Urinary bladder (tissue), 4 donors: Measurements from ENCODE around the gene ELK4. TPM values are rescaled to one million over a fixed set of nuclear protein-coding genes. Genes with fewer than 3 reads are reported as not detected.

Source experiments
- DNase-seq: peaks from one replicate; pipeline ENCODE4 v3.0.0-alpha.2; 2015; ENCODE audit errors: extremely low spot score
- H3K27ac ChIP-seq: one replicate; pipeline ENCODE4 v1.5.1; 2013; ENCODE audit warnings: low read depth, mild to moderate bottlenecking, moderate library complexity
- H3K36me3 ChIP-seq: one replicate; pipeline ENCODE4 v1.6.1; 2013; ENCODE audit warnings: mild to moderate bottlenecking, moderate library complexity; ENCODE audit not compliant: insufficient read depth
- H3K4me1 ChIP-seq: one replicate; pipeline ENCODE4 v1.6.1; 2013; ENCODE audit warnings: mild to moderate bottlenecking, moderate library complexity; ENCODE audit not compliant: insufficient read depth
- H3K4me3 ChIP-seq: one replicate; pipeline ENCODE4 v1.5.1; 2013; ENCODE audit warnings: low read depth, low read length
- WGBS: extraction: QIAGEN DNeasy Blood & Tissue Kit; methylation state at CpG from one replicate; pipeline ENCODE4 v1.1.7; 2013; 5-methylcytosine and 5-hydroxymethylcytosine counted together
- polyA plus RNA-seq: library from polyadenylated mRNA; stranded (reverse); fragments of 200-250 nt; gene quantifications from one replicate; pipeline ENCODE4 v1.2.3, GENCODE V29; 2013
- total RNA-seq: library from RNA; depleted of rRNA; stranded (reverse); fragments of >200 nt; gene quantifications from one replicate; pipeline ENCODE4 v1.2.3, GENCODE V29; 2014
- donor health status: healthy with polysubstance abuse.
- donor health status: healthy.

Gene ELK4
- total and polyA plus RNA-seq, 2 donors, result 5.6 to 41.9 TPM

DNA sequence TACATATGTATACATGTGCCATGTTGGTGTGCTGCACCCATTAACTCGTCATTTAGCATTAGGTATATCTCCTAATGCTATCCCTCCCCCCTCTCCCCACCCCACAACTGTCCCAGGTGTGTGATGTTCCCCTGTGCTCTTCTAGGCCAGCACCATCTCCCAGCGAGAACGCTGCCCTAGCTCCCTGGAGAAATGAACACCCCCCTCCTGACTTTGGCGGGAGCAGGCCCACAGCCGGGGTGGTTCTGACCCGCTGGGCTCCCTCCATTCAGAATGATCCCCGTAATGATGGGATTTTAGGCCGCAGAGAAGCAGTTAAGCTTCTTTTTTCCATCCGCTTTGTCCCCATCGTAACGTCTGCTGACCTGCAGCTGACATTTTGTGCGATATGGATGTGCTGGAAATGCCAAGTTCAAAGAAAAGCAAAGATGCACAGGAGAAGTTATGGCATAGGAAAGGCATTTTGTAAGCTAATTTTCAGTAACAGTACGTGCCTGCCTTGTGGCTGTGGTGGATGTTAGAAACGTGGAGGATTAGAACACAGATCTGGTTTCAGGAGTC lies 39.3 kb downstream of the ELK4 start:
- Histone ChIP-seq H3K4me3 (no peak overlapping the region), H3K36me3 (no peaks in the 10 kb centered on the region), H3K4me1 (no peaks in the 10 kb centered on the region), H3K27ac (peak overlapping the region; percentile 57)
- DNase-seq, result no peak
- WGBS, result 76% methylated on average over 14 of the region's 14 CpGs

DNA sequence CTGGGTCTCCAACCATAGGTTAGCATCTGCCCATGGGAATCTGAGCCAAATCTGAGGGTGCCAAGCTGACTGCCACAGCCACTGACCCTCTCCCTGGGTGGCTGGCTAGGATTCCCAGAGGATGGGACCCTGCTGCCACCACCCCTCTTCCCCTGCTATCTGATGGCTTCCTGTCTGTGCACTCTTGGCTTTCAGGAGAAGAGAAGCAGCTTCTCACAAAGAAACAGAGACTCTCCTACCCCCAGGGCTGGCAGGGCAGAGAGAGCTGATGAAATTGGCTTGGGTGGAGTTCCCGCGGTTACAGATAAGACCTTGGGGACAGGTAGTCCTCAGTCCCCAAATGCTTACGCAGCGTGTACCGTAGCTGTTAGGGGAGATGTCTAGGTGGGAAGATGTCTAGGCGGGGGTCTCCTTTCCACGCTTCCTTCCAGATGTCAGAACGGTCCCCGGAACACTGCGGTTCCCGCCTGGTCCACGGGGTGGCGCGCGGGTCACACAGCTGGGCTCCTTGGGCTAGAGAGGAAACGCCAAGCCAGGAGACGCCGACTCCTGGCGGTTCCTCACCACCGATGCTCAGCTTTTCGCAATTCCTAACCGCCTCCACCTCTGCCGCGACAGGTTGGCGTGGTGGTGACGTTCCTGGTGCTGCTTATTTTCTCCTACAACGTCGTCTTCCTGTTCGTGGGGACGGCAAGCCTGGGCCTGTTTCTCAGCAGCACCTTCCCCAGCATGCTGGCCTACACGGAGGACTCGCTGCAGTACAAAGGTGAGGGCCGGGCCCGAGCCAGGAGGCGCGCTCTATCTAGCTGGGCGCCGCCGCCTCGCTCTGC lies 40.1 kb downstream of the ELK4 start:
- no peaks in the 10 kb centered on the region for H3K4me1 ChIP-seq
- H3K27ac ChIP-seq, result no peak overlapping the region
- H3K36me3 ChIP-seq, result no peaks in the 10 kb centered on the region
- no peak overlapping the region for H3K4me3 ChIP-seq
- WGBS, result 1% methylated on average over 40 of the region's 40 CpGs
- DNase-seq, result peak; percentile 83

DNA sequence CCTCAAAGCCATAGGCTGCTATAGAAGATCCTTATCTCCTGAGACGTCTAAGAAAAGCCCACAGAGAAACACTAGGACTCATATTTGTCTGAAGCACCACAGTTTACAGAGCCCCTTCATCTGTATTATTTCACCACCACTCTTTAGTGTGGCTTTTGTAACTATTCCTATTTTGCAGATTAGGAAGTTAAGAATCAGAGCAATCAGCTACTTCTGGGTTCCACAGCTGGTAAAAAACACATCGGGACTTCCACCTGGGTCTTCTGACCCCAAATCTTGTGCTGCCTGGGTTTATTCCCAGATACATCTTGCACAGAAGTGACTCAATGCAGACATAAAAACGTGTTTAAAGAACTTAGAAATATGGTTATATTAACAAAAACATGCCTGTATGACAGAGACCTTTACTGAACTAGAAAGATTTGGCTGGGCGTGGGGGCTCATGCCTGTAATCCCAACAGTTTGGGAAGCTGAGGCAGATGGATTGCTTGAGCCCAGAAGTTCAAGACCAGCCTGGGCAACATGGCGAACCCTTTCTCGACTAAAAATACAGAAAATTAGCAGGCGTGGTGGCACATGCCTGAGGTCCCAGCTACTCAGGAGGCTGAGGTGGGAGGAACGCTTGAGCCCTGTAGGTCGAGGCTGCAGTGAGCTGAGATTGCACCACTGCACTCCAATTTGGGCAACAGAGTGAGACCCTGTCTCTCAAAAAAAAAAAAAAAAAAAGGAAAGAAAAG lies 40.9 kb downstream of the ELK4 start:
- H3K27ac ChIP-seq, result no peak overlapping the region
- 67% methylated on average over 9 of the region's 9 CpGs for whole genome bisulfite sequencing
- no peaks in the 10 kb centered on the region for H3K4me1 ChIP-seq
- H3K36me3 ChIP-seq, result no peaks in the 10 kb centered on the region
- no peak for DNase-seq
- no peak overlapping the region for H3K4me3 ChIP-seq

DNA sequence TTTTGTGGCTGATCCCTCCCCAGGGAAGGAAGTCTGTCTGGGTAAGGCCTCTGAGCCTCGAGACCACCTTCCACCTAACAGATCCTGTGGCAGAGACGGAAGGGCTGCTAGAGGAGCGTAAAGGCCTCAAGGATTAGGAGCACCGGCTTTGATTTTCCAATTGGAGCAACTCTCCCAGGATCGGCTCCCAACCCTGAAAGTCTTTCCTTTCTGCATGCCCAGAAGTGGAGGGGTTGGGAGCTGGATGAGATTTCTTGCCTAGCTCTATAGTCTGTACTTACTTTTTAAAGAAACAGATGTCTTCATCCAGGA lies 41.4 kb downstream of the ELK4 start:
- no peak for DNase-seq
- H3K4me1 ChIP-seq, result no peaks in the 10 kb centered on the region
- WGBS, result 57% methylated on average over 5 of the region's 5 CpGs
- no peaks in the 10 kb centered on the region for H3K36me3 ChIP-seq
- H3K27ac ChIP-seq, result no peak overlapping the region
- H3K4me3 ChIP-seq, result no peak overlapping the region

DNA sequence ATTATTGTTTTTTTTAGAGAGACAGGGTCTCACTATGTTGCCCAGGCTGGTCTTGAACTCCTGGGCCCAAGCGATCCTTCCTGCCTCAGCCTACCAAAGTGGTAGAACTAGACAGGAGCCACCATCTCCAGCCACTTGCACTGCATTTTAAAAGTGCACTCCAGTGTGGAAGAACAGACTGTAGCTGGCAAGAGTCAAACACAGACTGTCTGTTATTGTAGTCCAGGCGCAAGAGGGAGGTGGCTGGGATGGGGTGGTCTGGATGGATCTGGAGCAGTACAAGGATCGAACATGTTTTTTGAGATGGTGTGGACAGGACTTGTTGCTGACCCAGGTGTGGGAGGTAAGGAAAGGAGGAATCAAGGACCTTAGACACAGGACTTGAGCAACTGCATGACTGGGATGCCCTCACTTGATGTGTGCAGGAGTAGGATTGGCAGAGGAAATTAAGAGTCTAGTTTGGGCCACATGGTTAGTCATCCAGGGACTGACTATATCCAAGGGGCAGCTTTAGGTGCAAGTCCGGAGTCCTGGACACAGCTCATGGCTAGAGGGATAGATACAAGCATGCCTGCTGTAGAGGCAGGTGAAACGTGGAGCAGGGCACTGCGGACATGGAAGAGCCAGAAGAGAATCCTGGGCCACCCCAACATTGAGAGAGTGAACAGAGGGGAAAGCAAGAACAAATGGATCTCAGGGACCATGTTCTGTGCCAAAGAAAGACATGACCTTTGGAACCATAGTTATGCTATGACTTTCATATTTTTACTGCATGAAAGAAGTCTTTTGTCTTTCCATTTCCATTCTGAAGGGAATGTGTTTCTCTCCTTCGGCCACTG lies 42.0 kb downstream of the ELK4 start:
- DNase-seq, result no peak
- H3K27ac ChIP-seq, result no peak overlapping the region

DNA sequence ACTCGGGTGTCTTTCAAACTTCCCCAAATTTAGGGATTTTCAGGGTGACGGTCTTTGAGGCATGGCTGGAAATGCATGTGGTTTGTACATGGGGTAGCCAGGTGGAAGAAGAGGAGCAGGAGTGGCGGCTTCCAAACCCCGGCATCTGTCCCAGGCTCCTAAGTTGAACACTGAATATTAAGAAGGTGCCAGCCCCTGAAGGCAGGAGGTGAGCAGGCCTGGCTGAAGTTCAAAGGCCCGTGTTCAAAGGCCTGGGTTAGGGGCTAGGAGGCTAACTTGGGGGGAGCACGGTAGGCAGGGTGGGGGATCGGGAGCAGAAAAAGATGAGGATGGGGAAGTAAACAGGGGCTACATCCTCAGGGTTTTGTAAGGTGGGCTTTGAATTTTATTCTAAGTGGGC lies 42.8 kb downstream of the ELK4 start:
- no peak overlapping the region for H3K4me3 ChIP-seq

More for the DNA sequence above, 42.0 kb downstream of the ELK4 start:
- Histone ChIP-seq H3K36me3 (no peaks in the 10 kb centered on the region), H3K4me1 (no peaks in the 10 kb centered on the region), H3K4me3 (no peak overlapping the region)
- 88% methylated on average over 7 of the region's 7 CpGs for WGBS

DNA sequence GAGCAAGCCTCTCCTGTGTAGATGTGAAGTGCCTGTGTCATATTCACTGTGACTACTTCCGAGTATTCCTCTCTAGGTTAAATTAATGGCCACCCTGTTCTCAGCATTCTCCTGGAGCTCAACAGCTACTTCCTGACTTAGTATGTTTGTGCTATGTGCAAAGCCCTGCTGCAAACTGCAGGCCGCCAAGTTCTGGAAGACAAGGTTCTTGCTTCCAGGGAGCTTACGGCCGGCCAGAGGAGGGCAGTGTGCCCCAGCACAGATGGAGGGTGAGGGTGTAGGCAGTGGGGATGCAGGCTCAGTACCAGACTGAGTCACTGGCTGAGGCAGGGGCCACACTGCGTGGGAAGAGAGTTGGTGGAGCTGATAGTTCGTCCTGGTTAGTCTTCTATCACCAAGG lies 43.2 kb downstream of the ELK4 start:
- Histone ChIP-seq H3K4me3 (no peak overlapping the region), H3K4me1 (no peaks in the 10 kb centered on the region), H3K27ac (no peak overlapping the region), H3K36me3 (no peaks in the 10 kb centered on the region)
- WGBS, result 46% methylated on average over 6 of the region's 6 CpGs
- no peak for DNase-seq

More for the DNA sequence above, 42.8 kb downstream of the ELK4 start:
- Histone ChIP-seq H3K4me1 (no peaks in the 10 kb centered on the region), H3K27ac (no peak overlapping the region), H3K36me3 (no peaks in the 10 kb centered on the region)
- 93% methylated on average over 7 of the region's 7 CpGs for WGBS
- no peak for DNase-seq

DNA sequence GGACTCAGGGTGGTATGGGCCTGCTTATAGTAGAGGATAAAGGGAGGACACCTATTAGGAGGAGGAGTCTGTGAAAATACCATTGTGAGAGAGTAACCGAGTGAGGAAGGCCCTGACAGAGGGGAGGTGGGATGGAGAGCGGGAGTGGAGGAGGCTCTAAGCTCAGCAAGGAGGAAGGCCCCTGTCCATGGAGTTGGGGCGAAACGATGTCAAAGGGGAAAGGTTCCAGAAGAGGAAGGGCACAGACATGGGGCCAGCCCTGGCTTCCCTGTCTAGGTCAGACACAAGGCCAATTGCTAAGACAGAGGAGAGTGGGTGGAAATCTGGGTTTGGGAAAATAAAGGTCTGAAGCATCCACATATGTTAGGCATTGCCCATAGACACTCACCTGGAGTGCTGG lies 44.2 kb downstream of the ELK4 start:
- Histone ChIP-seq H3K27ac (no peak overlapping the region), H3K36me3 (no peaks in the 10 kb centered on the region), H3K4me3 (no peak overlapping the region), H3K4me1 (peaks cover 3% of the 10 kb centered on the region)
- no peak for DNase-seq
- WGBS, result 86% methylated on average over 4 of the region's 4 CpGs

DNA sequence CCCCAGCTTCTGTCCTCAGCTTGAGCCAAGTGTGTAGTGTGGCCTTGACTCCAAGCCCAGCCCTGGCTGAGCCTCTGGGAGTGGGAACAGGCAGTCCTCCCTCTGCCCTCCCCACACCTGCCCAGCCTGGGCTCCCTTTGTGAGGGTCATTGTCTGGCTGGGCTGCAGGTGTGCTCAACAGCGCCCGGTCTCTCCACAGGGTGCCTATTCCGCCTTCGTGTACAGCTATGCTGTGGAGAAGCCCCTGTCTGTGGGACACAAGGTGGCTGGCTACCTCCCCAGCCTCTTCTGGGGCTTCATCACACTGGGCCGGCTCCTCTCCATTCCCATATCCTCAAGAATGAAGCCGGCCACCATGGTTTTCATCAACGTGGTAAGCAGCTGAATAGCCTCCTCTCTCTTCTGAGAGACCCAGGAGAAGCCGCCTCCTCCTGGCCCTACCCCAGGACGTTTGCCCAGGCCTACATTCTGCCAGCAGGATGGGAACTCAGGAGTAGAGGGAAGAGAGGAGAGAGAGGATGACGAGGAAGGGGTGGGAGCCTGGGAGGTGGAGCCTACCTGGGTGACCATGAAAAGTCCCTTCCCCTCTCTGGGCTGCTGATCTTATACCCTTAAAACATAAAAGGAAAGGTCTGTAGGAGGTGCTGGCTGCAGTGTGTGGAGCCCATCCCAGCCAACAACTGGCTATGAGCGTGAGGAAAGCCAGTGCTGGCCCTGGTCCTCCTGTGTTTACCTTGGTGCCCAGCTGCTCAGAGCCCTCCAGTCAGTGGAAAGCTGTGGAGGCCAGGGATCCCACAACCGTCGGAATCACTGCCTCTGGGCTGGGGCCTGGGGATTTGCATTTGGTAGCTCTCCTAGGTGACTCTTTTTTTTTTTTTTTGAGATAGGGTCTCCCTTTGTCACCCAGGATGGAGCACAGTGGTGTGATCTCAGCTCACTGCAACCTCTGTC lies 45.7 kb downstream of the ELK4 start:
- H3K27ac ChIP-seq, result no peak overlapping the region
- no peak overlapping the region for H3K4me3 ChIP-seq
- no peaks in the 10 kb centered on the region for H3K36me3 ChIP-seq
- 81% methylated on average over 13 of the region's 13 CpGs for WGBS
- DNase-seq, result no peak
- peaks cover 3% of the 10 kb centered on the region for H3K4me1 ChIP-seq

DNA sequence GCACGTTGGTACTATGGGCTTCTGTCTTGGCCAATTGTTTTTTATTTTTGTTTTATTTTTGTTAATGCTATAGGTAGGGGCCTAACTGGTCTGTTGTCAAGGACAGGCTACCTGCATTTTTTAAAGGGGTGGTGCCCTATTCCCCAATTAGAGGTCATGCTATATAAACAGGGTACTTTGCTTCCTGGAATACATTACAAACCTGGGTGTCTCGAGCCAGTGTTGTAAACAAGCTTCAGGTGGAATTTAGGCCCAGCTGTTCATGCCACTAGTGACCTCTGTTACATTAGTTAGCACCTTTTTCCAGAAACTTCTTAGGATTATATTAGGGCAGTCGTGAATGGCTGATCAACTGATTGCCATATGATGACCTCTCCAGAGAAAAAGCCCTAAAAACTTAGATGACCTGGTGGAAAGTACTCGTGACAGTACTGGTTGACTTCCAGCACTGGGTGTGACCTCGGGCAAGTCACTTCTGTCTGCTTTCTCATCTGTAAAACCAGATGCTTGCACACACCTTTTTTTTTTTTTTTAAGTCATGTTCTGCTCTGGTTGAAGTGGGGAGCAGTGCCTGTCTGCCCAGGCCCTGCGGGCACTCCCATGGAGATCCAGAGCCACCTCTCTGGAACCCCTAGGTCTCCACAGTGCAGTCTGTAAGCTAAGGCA lies 46.5 kb downstream of the ELK4 start:
- DNase-seq, result no peak
- Histone ChIP-seq H3K27ac (no peak overlapping the region), H3K4me3 (no peak overlapping the region), H3K36me3 (no peaks in the 10 kb centered on the region), H3K4me1 (peaks cover 3% of the 10 kb centered on the region)
- 79% methylated on average over 6 of the region's 6 CpGs for WGBS

DNA sequence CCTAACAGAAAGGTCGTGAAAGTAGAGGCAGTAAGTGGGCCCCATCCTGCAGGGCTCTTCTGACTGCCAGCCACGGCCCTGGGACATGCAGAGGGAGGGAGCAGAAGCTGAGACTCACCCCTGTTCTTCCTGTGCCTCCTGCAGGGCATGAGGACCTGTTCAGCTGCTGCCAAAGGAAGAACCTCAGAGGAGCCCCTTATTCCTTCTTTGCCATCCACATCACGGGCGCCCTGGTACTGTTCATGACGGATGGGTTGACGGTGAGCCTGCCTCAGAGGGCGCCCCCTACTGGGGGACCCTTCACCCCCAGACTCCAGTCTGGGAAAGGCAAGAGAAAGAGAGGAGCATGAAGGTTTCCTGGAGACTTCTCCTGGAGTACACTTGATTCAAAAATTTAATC lies 47.1 kb downstream of the ELK4 start:
- 56% methylated on average over 7 of the region's 7 CpGs for WGBS
- DNase-seq, result no peak
- H3K4me3 ChIP-seq, result no peak overlapping the region
- H3K36me3 ChIP-seq, result no peaks in the 10 kb centered on the region
- no peak overlapping the region for H3K27ac ChIP-seq
- peaks cover 3% of the 10 kb centered on the region for H3K4me1 ChIP-seq

DNA sequence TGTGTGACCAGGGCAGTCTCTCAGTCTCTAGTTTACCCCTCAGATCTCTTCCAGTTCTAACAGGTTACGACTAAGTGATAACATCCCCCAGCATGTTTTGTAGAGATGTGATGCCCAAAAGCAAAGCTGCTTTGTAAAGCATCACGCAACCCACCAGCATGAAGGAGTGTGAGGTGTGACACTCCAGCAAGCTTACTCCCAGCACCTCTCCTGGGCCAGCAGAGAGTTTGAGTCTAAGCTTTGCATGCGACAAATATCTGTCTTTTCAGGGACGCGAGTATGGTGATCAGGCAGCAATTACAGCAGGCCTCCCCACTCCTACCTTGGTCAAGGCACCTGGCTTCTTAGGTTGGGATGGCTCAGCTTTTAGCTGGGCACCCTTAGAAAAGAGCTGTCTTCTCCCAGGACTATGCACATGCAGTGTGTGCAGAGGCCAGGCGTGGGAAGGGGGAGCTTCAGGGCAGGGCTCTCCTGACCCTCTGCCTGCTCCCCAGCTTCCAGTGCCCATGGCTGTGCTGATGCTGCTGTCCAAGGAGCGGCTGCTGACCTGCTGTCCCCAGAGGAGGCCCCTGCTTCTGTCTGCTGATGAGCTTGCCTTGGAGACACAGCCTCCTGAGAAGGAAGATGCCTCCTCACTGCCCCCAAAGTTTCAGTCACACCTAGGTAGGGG lies 48.2 kb downstream of the ELK4 start:
- DNase-seq, result no peak
- Histone ChIP-seq H3K36me3 (no peaks in the 10 kb centered on the region), H3K4me1 (peaks cover 3% of the 10 kb centered on the region), H3K4me3 (no peak overlapping the region), H3K27ac (no peak overlapping the region)
- WGBS, result 82% methylated on average over 7 of the region's 7 CpGs
